GM18508 (cell line): Measurements from ENCODE around the gene FRMD4A.
"Not testable (repeated sequence)": the region's sequence is repeated elsewhere in the genome, so short reads cannot be mapped to it uniquely, and the experiment has no call there.

Experiments
- ATAC-seq: cut with Tn5 transposase; IDR thresholded peaks from one replicate; pipeline ENCODE4 v1.9.1; 2021; ENCODE audit warnings: moderate number of reproducible peaks; ENCODE audit not compliant: insufficient read depth, unreplicated experiment

Gene FRMD4A

DNA sequence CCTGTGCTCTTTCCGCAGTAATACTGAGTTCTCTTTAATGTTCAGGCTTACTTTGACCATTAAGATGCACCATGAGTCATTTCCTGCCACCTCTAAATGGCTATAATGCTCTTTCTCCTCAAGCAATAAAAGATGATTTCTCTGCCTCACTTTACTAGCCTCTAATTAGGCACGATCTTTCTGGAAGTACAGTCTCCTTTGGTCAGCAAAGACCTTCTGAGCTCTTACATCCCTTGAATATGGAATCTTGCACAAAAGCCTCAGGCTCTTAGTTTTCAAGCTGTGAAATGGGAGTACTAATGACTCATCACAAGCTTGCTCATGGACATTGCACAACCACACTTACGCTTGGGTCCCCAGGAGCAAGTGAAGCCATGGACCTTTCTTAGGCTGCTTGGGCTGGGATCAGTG, 85.9 kb downstream of the FRMD4A start:
- no peak for ATAC-seq

DNA sequence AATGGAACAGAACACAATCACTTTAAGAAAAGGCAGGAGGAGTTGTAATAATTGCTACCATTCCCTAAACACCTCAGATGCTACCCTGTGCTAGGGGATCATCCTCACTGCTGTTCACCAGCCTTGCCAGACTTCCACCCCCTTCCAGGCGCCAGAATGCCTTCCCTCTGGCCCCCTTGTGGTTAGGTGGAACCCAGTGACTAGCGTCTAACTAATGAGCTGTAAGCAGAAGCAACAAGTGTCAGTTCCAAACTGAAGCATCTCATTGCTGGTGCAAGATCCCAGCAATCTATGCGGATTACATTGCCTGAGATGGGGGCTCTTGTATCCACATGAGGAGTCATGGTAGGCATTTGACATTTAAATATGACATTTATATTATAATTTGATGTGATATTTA, 86.6 kb downstream of the FRMD4A start:
- no peak for ATAC-seq

- no peak for ATAC-seq
These were observed 87.5 kb downstream of the FRMD4A start for GRCh38 chr10:14243221-14243620.

GRCh38 chr10:14241196-14241595, 89.5 kb downstream of the FRMD4A start:
- no peak for ATAC-seq

- no peak for ATAC-seq
These were observed 90.2 kb downstream of the FRMD4A start for GRCh38 chr10:14240253-14241189.

- not testable (repeated sequence) for ATAC-seq
These were observed 92.1 kb downstream of the FRMD4A start for GRCh38 chr10:14238659-14239058.

GRCh38 chr10:14236341-14236740, 94.4 kb downstream of the FRMD4A start:
- ATAC-seq = no peak

DNA sequence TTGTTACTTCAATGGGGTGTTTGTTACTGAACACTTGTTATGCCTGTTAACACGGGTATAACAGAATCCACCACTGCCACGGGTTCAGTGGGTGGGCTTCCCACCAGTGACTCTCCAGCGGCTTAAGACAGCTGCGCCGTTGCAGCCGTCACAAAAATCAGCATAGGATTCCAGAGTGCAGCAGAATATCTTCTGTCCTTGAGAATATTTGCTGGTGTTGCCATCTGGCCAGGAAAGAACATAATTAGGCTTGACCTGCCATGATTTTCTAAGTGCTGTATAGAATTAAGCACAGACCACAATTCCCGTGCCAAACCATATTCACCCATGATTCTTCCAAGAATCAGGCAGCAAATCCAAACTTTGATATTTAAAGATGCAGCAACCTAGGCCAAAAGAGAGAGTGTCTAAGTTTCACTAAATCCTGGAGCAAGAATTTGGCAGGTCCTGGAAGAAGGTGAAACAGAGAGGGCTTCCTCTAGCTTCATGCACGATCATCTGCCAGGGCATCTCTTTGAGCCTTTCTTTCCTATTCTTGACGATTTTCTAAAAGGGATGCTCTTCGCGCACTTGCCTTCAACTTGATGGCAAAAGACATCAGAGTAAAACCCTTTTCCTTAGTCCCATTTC, 95.0 kb downstream of the FRMD4A start:
- no peak for ATAC-seq

DNA sequence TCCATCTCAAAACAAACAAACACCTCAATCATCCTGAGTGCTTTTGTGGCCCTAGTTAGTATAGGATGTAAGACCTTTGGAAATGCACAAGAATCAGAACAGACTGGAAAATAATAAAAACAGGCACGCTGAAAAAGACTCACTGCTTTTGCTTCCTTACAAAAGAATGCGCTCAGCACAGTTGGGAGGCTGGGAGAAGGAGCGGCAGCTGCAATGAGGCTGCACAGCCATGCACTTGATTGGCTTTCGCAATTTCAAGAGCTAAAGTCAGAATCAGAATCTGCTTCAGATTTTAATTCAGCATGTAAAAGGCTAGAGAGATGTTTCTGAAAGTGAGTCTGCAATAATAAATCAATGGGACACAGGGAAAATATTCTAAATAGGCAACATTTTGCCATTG, 97.2 kb downstream of the FRMD4A start:
- no peak for ATAC-seq

DNA sequence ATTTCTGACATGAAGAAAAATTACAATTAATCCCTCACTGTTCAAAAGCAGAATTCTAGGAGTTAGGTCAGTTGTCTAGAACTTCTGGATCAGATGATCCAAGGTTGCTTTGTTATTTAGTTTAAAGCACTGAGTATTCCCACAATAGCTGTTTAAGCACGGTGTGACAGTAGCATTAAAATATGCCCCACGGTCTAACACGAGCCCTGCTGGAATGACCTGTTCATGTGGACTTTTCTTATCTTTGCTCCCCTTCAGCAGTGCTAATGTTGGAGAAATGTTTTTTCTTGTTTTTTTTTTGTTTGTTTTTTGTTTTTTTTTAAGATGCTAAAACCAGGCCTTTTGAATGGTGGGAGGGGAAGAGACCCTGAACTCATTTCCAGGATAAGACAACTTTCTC, 101.9 kb downstream of the FRMD4A start:
- ATAC-seq = not testable (repeated sequence)

- ATAC-seq = no peak
These were observed 105.3 kb downstream of the FRMD4A start for GRCh38 chr10:14225379-14225778.

DNA sequence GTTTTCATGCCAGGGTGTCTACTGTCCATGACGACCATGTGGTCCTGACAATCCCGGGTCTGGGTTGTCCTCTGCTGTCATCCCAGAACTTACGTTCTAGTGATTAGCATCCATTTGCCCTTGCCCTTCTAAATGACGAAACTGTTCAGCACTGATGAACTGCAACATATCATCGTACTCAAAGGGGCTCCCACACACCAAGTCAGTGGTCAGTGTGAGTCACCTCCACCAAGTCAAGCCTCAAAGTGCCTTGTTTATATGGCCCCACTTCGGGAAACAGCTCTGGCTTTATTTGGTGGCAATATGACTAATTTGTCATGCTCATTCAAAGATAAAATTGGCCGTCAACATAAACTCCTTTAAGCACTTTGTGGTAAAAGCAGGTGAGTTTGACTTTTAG, 110.7 kb downstream of the FRMD4A start:
- ATAC-seq = no peak

DNA sequence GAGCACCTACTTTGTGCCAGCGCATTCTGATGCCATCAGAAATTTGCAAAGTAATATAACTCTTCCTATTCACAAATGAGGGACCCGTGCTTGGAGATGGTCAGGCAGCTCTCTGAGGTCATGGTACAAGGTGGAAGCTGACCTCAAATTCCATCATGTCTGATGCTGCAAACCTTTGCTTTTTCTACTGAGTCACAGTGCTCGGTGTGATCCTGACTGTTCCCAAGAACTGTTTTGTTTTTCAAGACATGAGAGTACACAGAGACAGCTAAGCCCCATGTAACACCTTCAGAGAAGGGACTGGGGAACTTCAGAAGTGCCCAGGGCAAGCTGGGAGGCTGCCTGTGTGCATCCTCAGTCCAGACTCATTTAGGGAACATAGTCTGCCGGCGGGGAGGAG, 111.3 kb downstream of the FRMD4A start:
- no peak for ATAC-seq

- no peak for ATAC-seq
These were observed 115.1 kb downstream of the FRMD4A start for GRCh38 chr10:14215641-14216040.

DNA sequence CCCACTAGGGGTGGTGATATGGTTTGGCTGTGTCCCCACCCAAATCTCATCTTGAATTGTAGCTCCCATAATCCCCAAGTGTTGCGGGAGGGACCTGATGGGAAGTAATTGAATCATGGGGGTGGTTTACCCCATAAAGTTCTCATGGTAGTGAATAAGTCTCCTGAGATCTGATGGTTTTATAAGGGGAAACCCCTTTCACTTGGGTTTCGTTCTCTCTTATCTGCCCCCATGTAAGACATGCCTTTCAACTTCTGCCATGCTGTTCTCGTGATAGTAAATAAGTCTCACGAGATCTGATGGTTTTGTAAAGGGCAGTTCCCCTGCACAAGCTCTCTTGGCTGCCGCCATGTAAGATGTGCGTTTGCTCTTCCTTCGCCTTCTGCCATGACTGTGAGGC, 117.0 kb downstream of the FRMD4A start:
- ATAC-seq = not testable (repeated sequence)

GRCh38 chr10:14211610-14212009, 119.1 kb downstream of the FRMD4A start:
- no peak for ATAC-seq

DNA sequence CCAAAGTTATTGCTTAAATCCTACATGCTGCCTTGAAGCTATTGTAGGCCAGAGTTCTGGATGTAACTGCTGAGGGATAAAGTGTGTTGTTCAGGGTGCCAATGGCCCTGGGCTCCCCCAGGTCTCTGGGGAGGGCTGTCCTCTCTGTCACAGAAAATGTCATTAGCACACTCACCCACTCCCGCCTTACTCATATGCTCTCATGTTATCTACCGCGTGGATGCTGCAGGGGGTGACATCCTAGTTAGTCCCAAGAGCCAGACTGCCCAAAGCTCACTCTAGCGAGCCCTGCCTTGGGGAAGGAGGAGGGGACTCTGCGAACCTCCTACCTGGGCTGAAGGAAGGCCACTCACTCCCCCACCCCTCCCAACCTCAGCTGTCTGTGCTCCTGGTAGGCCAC, 122.5 kb downstream of the FRMD4A start:
- no peak for ATAC-seq

GRCh38 chr10:14205233-14205632, 125.5 kb downstream of the FRMD4A start:
- ATAC-seq = no peak

GRCh38 chr10:14200698-14201544, 129.8 kb downstream of the FRMD4A start:
- ATAC-seq = no peak

DNA sequence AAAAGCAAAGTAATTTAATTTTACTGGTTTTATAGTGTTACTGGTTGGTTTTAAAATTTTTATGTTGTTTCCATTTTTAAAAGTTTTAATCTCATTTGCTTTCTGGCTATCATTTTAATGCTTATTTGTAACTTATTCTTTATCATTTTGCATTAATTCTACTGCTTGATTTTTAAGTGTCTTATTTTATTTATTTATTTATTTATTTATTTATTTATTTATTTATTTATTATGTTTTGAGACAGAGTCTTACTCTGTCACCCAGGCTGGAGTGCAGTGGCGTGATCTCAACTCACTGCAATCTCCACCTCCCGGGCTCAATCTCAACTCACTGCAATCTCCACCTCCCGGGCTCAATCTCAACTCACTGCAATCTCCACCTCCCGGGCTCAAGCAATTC, 131.6 kb downstream of the FRMD4A start:
- not testable (repeated sequence) for ATAC-seq

GRCh38 chr10:14198078-14198477, 132.6 kb downstream of the FRMD4A start:
- ATAC-seq = no peak
